BJ (cell line): ENCODE results near the gene SERPINA4. TPM values are rescaled to one million over a fixed set of nuclear protein-coding genes. Genes with fewer than 3 reads are reported as not detected.

Source experiments
- CTCF ChIA-PET: fragments of 350-600 bp; formaldehyde crosslinking; extraction: SDS; loops from one replicate; lab custom pipeline; 2021; ENCODE audit warnings: antibody characterized with exemption, inconsistent platforms; lab: Yijun Ruan, JAX
- POLR2A ChIA-PET: fragments of 300-600 bp; sonication (Branson Sonifier 250); formaldehyde crosslinking; extraction: SDS; loops from one replicate; lab custom pipeline; 2021; ENCODE audit warnings: antibody characterized with exemption; lab: Charles Lee
- DNase-seq: peaks from one replicate; pipeline ENCODE4 v3.0.0-alpha.2; 2011; ENCODE audit warnings: low read depth
- H3K27me3 ChIP-seq: 2 replicates; pipeline ENCODE4 v1.6.0; 2011; ENCODE audit warnings: low read length; ENCODE audit not compliant: control insufficient read depth, insufficient read depth
- H3K36me3 ChIP-seq: 2 replicates; pipeline ENCODE4 v1.5.1; 2011; ENCODE audit warnings: low read length; ENCODE audit not compliant: control insufficient read depth, insufficient read depth
- H3K4me3 ChIP-seq: 2 replicates; pipeline ENCODE4 v1.5.1; 2011; ENCODE audit warnings: low read depth, mild to moderate bottlenecking, control low read depth, low read length
- polyA plus RNA-seq: library from polyadenylated mRNA; depleted of rRNA; stranded (reverse); fragments of >200 nt; gene quantifications from 2 replicates; pipeline ENCODE4 v1.2.3, GENCODE V29; 2011; rRNA removed
- TF ChIP-seq, protein P1 (sequence below): IDR thresholded peaks from 2 replicates; pipeline ENCODE4 v1.5.1; 2011; ENCODE audit warnings: low read depth, mild to moderate bottlenecking, control low read depth, inconsistent platforms, low read length, moderate library complexity; ENCODE audit not compliant: insufficient read depth

Gene SERPINA4
- polyA plus RNA-seq, 1 experiment = not detected

- DNase-seq = no peak
- TF ChIP-seq, protein P1, sequence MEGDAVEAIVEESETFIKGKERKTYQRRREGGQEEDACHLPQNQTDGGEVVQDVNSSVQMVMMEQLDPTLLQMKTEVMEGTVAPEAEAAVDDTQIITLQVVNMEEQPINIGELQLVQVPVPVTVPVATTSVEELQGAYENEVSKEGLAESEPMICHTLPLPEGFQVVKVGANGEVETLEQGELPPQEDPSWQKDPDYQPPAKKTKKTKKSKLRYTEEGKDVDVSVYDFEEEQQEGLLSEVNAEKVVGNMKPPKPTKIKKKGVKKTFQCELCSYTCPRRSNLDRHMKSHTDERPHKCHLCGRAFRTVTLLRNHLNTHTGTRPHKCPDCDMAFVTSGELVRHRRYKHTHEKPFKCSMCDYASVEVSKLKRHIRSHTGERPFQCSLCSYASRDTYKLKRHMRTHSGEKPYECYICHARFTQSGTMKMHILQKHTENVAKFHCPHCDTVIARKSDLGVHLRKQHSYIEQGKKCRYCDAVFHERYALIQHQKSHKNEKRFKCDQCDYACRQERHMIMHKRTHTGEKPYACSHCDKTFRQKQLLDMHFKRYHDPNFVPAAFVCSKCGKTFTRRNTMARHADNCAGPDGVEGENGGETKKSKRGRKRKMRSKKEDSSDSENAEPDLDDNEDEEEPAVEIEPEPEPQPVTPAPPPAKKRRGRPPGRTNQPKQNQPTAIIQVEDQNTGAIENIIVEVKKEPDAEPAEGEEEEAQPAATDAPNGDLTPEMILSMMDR = no peak
- Histone ChIP-seq H3K36me3 (no peaks in the 10 kb centered on the region), H3K4me3 (no peak overlapping the region), H3K27me3 (no peaks in the 10 kb centered on the region)
- POLR2A ChIA-PET = interaction anchor here (0.6 kb wide), 1 partner anchor 14 kb away, joined by 5 read pairs; no protein-coding TSS in a partner anchor
- CTCF ChIA-PET = no interaction called here
These were observed 57.0 kb downstream of the SERPINA4 start for GRCh38 chr14:94617988-94618822.

DNA sequence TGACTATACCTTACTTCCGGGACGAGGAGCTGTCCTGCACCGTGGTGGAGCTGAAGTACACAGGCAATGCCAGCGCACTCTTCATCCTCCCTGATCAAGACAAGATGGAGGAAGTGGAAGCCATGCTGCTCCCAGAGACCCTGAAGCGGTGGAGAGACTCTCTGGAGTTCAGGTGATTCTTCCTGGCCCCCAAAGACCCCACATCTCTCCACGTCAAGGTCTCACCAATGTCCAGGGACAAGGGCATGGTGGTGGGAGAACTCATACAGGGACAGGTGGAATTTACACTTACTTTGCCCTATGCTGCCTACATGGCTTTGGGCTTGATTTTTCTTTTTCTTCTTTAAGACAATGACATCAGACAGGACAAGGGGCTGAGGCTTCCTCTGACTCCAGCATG is 58.1 kb downstream of the SERPINA4 start:
- CTCF ChIA-PET = no interaction called here

More for the DNA sequence above, 58.1 kb downstream of the SERPINA4 start:
- TF ChIP-seq, protein P1 = no peak
- no peak for DNase-seq
- H3K4me3 ChIP-seq = no peak overlapping the region
- POLR2A ChIA-PET = no interaction called here
- H3K27me3 ChIP-seq = no peaks in the 10 kb centered on the region
- H3K36me3 ChIP-seq = no peaks in the 10 kb centered on the region

Other genes with a start within 250 kb of the SERPINA4 start
- not detected in 2 replicates for gene SERPINA6, start 238.1 kb upstream of the SERPINA4 start, polyA plus RNA-seq
- gene SERPINA2, start 194.7 kb upstream of the SERPINA4 start, polyA plus RNA-seq = not detected in 2 replicates
- gene SERPINA1, start 172.8 kb upstream of the SERPINA4 start, polyA plus RNA-seq = 0.34 and 0.40 TPM in 2 replicates
- gene SERPINA11, start 108.6 kb upstream of the SERPINA4 start, polyA plus RNA-seq = not detected in 2 replicates
- 0.09 and 0.12 TPM in 2 replicates for gene SERPINA9, start 85.2 kb upstream of the SERPINA4 start, polyA plus RNA-seq
- gene SERPINA12, start 52.0 kb upstream of the SERPINA4 start, polyA plus RNA-seq = not detected in 2 replicates
- gene SERPINA5, start 20.0 kb downstream of the SERPINA4 start, polyA plus RNA-seq = 0.09 and 0.12 TPM in 2 replicates
- 0.70 and 0.91 TPM in 2 replicates for gene SERPINA3, start 50.9 kb downstream of the SERPINA4 start, polyA plus RNA-seq
- gene GSC, start 208.7 kb downstream of the SERPINA4 start, polyA plus RNA-seq = not detected in 2 replicates